ENCODE measurements around the gene FAM234B. TPM values are rescaled to one million over a fixed set of nuclear protein-coding genes. Genes with fewer than 3 reads are reported as not detected.

The FAM234B gene
- total RNA-seq, 1 donor = 3.3 TPM

DNA sequence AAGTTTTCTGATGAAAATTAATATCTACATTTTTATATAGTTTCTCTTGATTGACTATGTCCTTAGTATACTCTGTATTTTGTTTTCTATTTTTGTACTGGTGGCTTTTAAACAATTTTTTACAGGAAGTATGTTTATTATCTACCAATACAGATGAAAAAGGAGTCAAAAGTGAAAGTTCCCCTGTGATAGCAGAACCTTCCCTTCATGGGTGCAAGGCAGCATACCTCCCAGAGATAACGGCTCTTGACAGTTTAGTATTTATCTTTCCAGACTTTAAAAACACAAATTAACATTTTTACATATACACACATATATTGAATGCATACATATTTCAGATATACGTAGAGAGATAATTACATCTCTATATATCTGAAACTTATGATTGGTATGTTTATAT is 17.1 kb upstream of the FAM234B start:
- no peak overlapping the region for H2AFZ ChIP-seq (ENCODE audit: low read length)
- H3K27ac ChIP-seq (ENCODE audit: low read depth, low read length) = no peak overlapping the region
- H4K20me1 ChIP-seq (ENCODE audit: insufficient read depth, low read length) = no peaks in the 10 kb centered on the region
- no peaks in the 10 kb centered on the region for H3K79me2 ChIP-seq (ENCODE audit: insufficient read depth, low read length)
- no peak for DNase-seq (ENCODE audit: insufficient read length, low spot score, missing footprints)
- no peaks in the 10 kb centered on the region for H3K27me3 ChIP-seq (ENCODE audit: insufficient read depth, low read length)
- H3K4me3 ChIP-seq (ENCODE audit: insufficient read depth, low read length) = no peak overlapping the region
- H3K36me3 ChIP-seq (ENCODE audit: insufficient read depth, low read length) = no peaks in the 10 kb centered on the region
- TF ChIP-seq CTCF (IDR thresholded peaks at IDR 0.05; ENCODE audit: extremely low read depth, low read depth, low read length) = no peak
- no peak overlapping the region for H3K4me2 ChIP-seq (ENCODE audit: insufficient read depth, low read length)
- no peaks in the 10 kb centered on the region for H3K4me1 ChIP-seq (ENCODE audit: insufficient read depth, low read length)
- H3K9me3 ChIP-seq (ENCODE audit: low read depth, low read length) = no peaks in the 10 kb centered on the region

DNA sequence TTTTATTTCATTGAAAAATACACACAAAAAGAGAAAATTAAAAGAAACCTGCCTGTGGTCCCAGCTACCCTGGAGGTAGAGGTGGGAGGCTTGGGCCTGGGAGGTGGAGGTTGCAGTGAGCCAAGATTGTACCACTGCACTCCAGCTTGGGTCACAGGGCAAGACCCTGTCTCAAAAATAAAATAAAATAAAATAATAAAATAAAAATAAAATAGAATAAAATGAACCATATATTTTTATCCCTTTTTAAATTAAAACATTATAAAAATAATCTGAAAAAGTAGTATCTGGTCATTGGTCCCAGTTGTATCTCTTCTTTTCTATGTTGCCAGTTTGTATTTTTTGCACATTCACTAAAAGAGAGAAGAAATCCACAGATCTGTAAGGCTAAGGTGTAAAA is 16.7 kb upstream of the FAM234B start:
- Histone ChIP-seq H3K27me3 (ENCODE audit: insufficient read depth, low read length) (no peaks in the 10 kb centered on the region), H3K4me3 (ENCODE audit: insufficient read depth, low read length) (no peak overlapping the region), H2AFZ (ENCODE audit: low read length) (no peak overlapping the region), H3K9me3 (ENCODE audit: low read depth, low read length) (no peaks in the 10 kb centered on the region), H3K27ac (ENCODE audit: low read depth, low read length) (no peak overlapping the region), H3K36me3 (ENCODE audit: insufficient read depth, low read length) (no peaks in the 10 kb centered on the region), H3K4me1 (ENCODE audit: insufficient read depth, low read length) (no peaks in the 10 kb centered on the region), H4K20me1 (ENCODE audit: insufficient read depth, low read length) (no peaks in the 10 kb centered on the region), H3K79me2 (ENCODE audit: insufficient read depth, low read length) (no peaks in the 10 kb centered on the region), H3K4me2 (ENCODE audit: insufficient read depth, low read length) (no peak overlapping the region)
- DNase-seq (ENCODE audit: insufficient read length, low spot score, missing footprints) = no peak
- TF ChIP-seq CTCF (IDR thresholded peaks at IDR 0.05; ENCODE audit: extremely low read depth, low read depth, low read length) = no peak

DNA sequence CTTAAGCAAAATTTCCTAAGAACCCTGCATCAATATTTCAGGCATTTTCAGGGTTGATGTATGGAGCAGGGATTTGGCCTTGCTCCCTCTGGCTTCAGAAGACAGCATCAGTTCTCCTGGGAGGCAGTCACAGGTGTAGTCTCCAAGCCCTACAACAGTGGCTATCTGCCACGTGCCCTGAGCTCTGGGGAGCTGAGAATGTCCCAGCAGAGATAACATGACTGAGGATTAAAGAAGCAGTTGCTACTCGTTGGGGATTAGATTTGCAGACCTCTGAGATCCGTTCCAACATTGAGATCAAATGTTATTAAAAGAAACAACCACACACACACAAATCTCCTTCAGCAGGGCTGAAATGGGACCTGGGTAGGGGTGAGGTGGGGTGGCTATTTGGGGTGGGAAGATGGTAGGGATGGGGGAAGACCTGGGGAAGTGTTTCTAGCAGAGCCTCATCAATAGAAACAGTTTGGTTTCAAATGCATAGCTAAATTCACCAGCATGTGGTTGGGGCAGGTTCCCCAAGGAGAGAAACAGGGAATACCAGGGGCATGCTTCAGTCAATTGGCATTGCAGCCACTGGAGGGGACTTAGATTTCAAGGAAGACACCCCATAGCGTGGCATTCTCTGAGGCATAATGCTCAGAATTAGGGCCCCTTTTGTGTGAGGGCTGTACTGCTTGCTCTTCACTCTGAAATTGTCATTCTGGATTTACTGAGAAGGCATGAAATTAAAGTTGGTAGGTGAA is 15.2 kb upstream of the FAM234B start:
- H3K27me3 ChIP-seq (ENCODE audit: insufficient read depth, low read length) = no peaks in the 10 kb centered on the region
- DNase-seq (ENCODE audit: insufficient read length, low spot score, missing footprints) = no peak
- H3K4me2 ChIP-seq (ENCODE audit: insufficient read depth, low read length) = no peak overlapping the region
- no peak overlapping the region for H2AFZ ChIP-seq (ENCODE audit: low read length)
- H3K79me2 ChIP-seq (ENCODE audit: insufficient read depth, low read length) = no peaks in the 10 kb centered on the region
- H3K27ac ChIP-seq (ENCODE audit: low read depth, low read length) = no peak overlapping the region
- TF ChIP-seq CTCF (IDR thresholded peaks at IDR 0.05; ENCODE audit: extremely low read depth, low read depth, low read length) = no peak
- no peaks in the 10 kb centered on the region for H3K36me3 ChIP-seq (ENCODE audit: insufficient read depth, low read length)
- H3K9me3 ChIP-seq (ENCODE audit: low read depth, low read length) = no peaks in the 10 kb centered on the region
- no peak overlapping the region for H3K4me3 ChIP-seq (ENCODE audit: insufficient read depth, low read length)
- peaks cover 7% of the 10 kb centered on the region for H3K4me1 ChIP-seq (ENCODE audit: insufficient read depth, low read length)
- no peaks in the 10 kb centered on the region for H4K20me1 ChIP-seq (ENCODE audit: insufficient read depth, low read length)

GRCh38 chr12:13030541-13031291 is 13.5 kb upstream of the FAM234B start:
- Histone ChIP-seq H3K79me2 (ENCODE audit: insufficient read depth, low read length) (no peaks in the 10 kb centered on the region), H3K4me2 (ENCODE audit: insufficient read depth, low read length) (no peak overlapping the region), H3K4me3 (ENCODE audit: insufficient read depth, low read length) (no peak overlapping the region), H3K27me3 (ENCODE audit: insufficient read depth, low read length) (no peaks in the 10 kb centered on the region), H4K20me1 (ENCODE audit: insufficient read depth, low read length) (no peaks in the 10 kb centered on the region), H2AFZ (ENCODE audit: low read length) (no peak overlapping the region), H3K9me3 (ENCODE audit: low read depth, low read length) (no peaks in the 10 kb centered on the region), H3K36me3 (ENCODE audit: insufficient read depth, low read length) (no peaks in the 10 kb centered on the region), H3K27ac (ENCODE audit: low read depth, low read length) (no peak overlapping the region), H3K4me1 (ENCODE audit: insufficient read depth, low read length) (peaks cover 7% of the 10 kb centered on the region)
- no peak for DNase-seq (ENCODE audit: insufficient read length, low spot score, missing footprints)
- no peak for TF ChIP-seq CTCF (IDR thresholded peaks at IDR 0.05; ENCODE audit: extremely low read depth, low read depth, low read length)
